Central memory CD4-positive, alpha-beta T cell (primary cell): Measurements from ENCODE around the gene PLEKHF1.
"Not testable (repeated sequence)": the region's sequence is repeated elsewhere in the genome, so short reads cannot be mapped to it uniquely, and the experiment has no call there.

Source experiments
- DNase-seq: peaks from one replicate; pipeline ENCODE4 v3.0.0; 2022

Gene PLEKHF1

GRCh38 chr19:29665826-29666577 lies 741 bp downstream of the PLEKHF1 start:
- DNase-seq = peak; percentile 26

GRCh38 chr19:29666578-29667386 lies 1.5 kb downstream of the PLEKHF1 start:
- no peak for DNase-seq

- no peak for DNase-seq
Measured at GRCh38 chr19:29667387-29667783, 2.1 kb downstream of the PLEKHF1 start.

GRCh38 chr19:29667901-29668341 lies 2.7 kb downstream of the PLEKHF1 start:
- peak; percentile 78 for DNase-seq

GRCh38 chr19:29668746-29669609 lies 3.7 kb downstream of the PLEKHF1 start:
- DNase-seq = no peak

- DNase-seq = no peak
Measured at GRCh38 chr19:29670255-29670654, 5.0 kb downstream of the PLEKHF1 start.

GRCh38 chr19:29671026-29671392 lies 5.7 kb downstream of the PLEKHF1 start:
- not testable (repeated sequence) for DNase-seq

GRCh38 chr19:29671393-29672160 lies 6.3 kb downstream of the PLEKHF1 start:
- peak; percentile 85 for DNase-seq

- peak; percentile 28 for DNase-seq
Measured at GRCh38 chr19:29672319-29672932, 7.2 kb downstream of the PLEKHF1 start.

- peak; percentile 94 for DNase-seq
Measured at GRCh38 chr19:29672933-29673336, 7.7 kb downstream of the PLEKHF1 start.

- no peak for DNase-seq
Measured at GRCh38 chr19:29673451-29674371, 8.4 kb downstream of the PLEKHF1 start.

GRCh38 chr19:29674374-29675119 lies 9.3 kb downstream of the PLEKHF1 start:
- DNase-seq = no peak

- no peak for DNase-seq
Measured at GRCh38 chr19:29675120-29675649, 9.9 kb downstream of the PLEKHF1 start.

- no peak for DNase-seq
Measured at GRCh38 chr19:29675650-29676186, 10.5 kb downstream of the PLEKHF1 start.

GRCh38 chr19:29676586-29676985 lies 11.3 kb downstream of the PLEKHF1 start:
- no peak for DNase-seq

- no peak for DNase-seq
Measured at GRCh38 chr19:29677001-29677817, 11.9 kb downstream of the PLEKHF1 start.

- DNase-seq = no peak
Measured at GRCh38 chr19:29678484-29679106, 13.3 kb downstream of the PLEKHF1 start.
